A204.1 (cell line): ENCODE measurements around the gene LRGUK.

Experiments
- FAIRE-seq: peaks from 2 replicates; lab custom pipeline; 2012; peaks lifted over from hg19 to GRCh38; lab: Jason Lieb, UNC

LRGUK gene, protein sequence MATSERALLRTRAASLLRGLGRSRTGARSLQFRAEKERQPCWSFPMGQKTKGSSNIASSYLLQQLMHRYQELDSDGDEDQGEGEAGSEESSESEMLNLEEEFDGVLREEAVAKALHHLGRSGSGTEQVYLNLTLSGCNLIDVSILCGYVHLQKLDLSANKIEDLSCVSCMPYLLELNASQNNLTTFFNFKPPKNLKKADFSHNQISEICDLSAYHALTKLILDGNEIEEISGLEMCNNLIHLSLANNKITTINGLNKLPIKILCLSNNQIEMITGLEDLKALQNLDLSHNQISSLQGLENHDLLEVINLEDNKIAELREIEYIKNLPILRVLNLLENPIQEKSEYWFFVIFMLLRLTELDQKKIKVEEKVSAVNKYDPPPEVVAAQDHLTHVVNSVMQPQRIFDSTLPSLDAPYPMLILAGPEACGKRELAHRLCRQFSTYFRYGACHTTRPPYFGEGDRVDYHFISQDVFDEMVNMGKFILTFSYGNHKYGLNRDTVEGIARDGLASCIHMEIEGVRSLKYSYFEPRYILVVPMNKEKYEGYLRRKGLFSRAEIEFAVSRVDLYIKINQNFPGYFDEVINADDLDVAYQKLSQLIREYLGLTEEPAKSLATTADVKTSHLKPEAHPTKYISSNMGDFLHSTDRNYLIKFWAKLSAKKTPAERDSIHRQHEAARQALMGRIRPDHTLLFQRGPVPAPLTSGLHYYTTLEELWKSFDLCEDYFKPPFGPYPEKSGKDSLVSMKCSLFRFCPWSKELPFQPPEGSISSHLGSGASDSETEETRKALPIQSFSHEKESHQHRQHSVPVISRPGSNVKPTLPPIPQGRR

GRCh38 chr7:134126966-134127848 lies at the start of gene LRGUK:
Gene LRGUK (plus strand): TSS chr7:134127340. CDS start chr7:134127368, 28 bp downstream.
- no peak for FAIRE-seq

GRCh38 chr7:134077560-134077959 lies 49.6 kb upstream of the LRGUK start:
- FAIRE-seq: peak; percentile 48

GRCh38 chr7:134078991-134079390 lies 48.1 kb upstream of the LRGUK start:
- FAIRE-seq: no peak

GRCh38 chr7:134081695-134082094 lies 45.4 kb upstream of the LRGUK start:
- FAIRE-seq: no peak

GRCh38 chr7:134083766-134084487 lies 43.2 kb upstream of the LRGUK start:
- no peak for FAIRE-seq

GRCh38 chr7:134084488-134085144 lies 42.5 kb upstream of the LRGUK start:
- FAIRE-seq: no peak

GRCh38 chr7:134085311-134085710 lies 41.8 kb upstream of the LRGUK start:
- FAIRE-seq: no peak

DNA sequence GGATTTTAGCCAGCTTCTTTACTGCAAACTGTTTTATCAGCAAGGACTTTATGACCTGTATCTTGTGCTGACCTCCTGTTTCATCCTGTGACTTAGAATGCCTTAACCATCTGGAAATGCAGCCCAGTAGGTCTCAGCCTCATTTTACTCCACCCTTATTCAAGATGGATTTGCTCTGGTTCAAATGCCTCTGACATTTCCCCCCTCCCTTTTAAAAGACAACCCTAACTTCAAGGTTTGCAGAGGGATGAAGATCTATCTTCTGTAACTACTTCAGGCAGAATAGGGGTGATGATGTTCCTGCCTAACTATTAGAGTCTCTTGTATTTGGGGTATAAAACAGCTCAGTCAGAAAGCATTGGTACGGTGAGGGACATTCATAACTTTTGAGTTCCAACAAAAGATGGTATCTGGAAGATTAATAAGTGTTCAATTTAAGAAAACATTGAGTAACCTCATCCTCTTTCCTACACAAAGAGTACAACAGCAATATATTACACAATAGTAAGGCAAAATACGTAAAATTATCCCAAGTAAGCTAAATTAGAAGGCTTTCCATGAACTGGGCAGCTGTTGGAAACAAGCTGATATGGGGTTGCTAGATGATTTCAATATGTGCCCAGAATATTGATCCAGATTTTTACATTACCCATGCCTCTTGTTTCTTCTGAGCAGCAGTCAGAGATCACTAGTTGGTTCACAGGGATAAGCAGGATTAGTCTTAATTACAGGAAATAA lies 40.0 kb upstream of the LRGUK start:
- FAIRE-seq: no peak

GRCh38 chr7:134088199-134088598 lies 38.9 kb upstream of the LRGUK start:
- FAIRE-seq: no peak

DNA sequence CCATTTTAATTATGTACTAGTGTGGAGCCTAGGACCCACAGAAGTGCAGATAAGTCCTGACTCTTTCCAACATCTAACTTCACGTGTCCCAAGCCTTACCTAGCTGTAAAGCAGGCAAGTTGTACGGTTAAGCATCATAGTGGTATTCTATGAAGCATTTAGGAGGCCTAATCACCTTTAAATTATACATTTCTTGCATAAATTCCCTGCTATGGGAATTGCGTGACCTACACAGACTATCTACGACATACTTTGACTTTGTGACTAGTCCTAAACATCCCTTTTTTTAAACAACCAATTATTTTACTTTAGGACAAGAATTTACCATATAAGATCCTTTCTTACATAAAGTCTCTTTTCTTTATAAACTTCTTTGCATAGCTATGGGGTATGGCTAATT lies 37.7 kb upstream of the LRGUK start:
- FAIRE-seq: no peak

DNA sequence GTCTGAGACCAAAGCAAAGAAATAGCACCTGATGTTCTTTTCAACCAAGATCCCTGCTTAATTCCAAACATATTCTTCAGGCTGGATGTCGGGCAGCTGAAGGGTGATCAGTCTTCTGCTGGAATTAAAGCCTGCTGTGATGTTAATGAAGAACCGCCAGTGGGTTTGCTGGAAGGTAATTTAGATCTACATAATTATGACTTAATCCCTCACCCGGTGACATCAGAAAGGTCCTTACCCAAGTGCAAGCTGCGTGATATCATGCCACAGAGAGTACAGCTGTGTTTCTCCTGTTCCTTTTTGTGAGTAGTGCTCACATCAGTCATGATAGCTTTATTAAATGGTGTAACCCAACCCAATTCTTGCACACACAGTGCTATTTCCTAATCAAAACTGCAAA lies 29.1 kb upstream of the LRGUK start:
- FAIRE-seq: no peak

DNA sequence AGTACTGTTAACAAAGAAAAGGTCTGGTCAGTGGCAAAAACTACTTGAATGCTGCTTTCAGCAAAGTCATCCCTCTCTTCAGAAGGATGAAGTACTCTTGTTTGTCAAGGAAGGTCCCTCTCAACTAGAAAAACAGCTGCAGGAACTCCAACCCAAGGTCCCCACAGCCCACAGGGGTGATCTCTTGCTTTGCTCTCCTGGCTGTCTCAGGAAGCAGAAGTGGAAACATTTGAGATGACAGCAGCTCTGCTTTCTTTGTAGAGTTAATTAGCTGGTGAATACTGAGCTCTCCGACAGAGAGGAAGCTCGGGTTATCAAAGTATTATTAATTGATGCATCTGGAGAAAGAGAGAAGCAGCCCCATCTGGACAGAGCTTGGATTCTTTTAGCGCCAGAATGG lies 25.4 kb upstream of the LRGUK start:
- no peak for FAIRE-seq

GRCh38 chr7:134104166-134104565 lies 23.0 kb upstream of the LRGUK start:
- no peak for FAIRE-seq

- no peak for FAIRE-seq
These were observed 21.3 kb upstream of the LRGUK start for GRCh38 chr7:134105841-134106240.

GRCh38 chr7:134108802-134109201 lies 18.3 kb upstream of the LRGUK start:
- no peak for FAIRE-seq

DNA sequence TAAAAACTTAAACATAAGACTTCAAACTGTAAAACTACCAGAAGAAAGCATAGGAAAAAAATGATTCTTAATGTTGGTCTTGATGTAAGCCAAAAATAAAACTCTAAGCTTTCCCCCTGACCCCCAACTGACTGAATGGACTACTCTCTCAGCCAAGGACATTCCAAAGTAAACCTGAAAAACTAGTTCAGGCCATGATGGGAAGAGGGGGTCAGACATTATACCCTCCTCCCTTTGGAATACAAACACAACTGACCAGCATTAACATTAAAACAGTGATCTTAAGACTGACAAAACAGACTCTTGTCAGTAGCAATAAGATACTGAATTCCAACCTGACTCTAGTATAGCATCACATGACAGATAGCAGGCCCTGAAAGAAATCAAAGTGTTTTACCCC lies 13.5 kb upstream of the LRGUK start:
- FAIRE-seq: no peak

GRCh38 chr7:134114992-134115391 lies 12.1 kb upstream of the LRGUK start:
- no peak for FAIRE-seq

DNA sequence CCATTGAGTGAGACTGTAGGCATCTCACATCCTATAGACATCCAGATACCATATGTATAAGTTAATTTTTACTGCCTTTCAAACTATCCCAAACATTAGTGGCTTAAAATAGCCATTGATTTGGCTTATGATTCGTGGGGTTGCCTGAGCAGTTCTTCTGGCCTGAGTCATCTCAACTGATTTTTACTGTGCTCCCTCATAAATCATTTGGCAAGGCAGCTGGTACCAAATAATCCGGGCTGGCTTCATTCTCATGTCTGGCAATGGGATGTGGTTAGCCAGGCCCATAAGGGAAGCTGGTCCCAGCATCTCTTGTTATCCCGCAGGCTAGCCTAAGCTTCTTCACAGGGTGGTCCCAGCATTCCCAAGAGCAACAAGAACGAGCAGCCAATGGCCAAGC lies 6.7 kb upstream of the LRGUK start:
- FAIRE-seq: no peak

- FAIRE-seq: no peak
These were observed 5.5 kb upstream of the LRGUK start for GRCh38 chr7:134121632-134122139.

- FAIRE-seq: no peak
These were observed 4.2 kb upstream of the LRGUK start for GRCh38 chr7:134122980-134123379.
